Mucosa of stomach (tissue), 1 donor: Measurements from ENCODE around the gene SLCO2A1.

Source experiments
- H3K27me3 ChIP-seq: one replicate; pipeline ENCODE4 v1.7.0; 2013; ENCODE audit warnings: mild to moderate bottlenecking, low read length; ENCODE audit not compliant: control insufficient read depth, insufficient read depth
- H3K36me3 ChIP-seq: one replicate; pipeline ENCODE4 v1.7.0; 2013; ENCODE audit warnings: low read length; ENCODE audit not compliant: control insufficient read depth, insufficient read depth
- H3K4me1 ChIP-seq: one replicate; pipeline ENCODE4 v1.7.0; 2013; ENCODE audit warnings: mild to moderate bottlenecking, low read length; ENCODE audit not compliant: control insufficient read depth, insufficient read depth
- H3K4me3 ChIP-seq: one replicate; pipeline ENCODE4 v1.7.0; 2013; ENCODE audit warnings: low read length
- H3K9ac ChIP-seq: one replicate; pipeline ENCODE4 v1.7.0; 2013; ENCODE audit warnings: mild to moderate bottlenecking, low read length, moderate library complexity
- H3K9me3 ChIP-seq: one replicate; pipeline ENCODE4 v1.7.0; 2013; ENCODE audit warnings: mild to moderate bottlenecking, low read length, moderate library complexity; ENCODE audit not compliant: control insufficient read depth
- donor health status: Pancreatic carcinoma.

The SLCO2A1 gene

GRCh38 chr3:133881939-133882825, 147.5 kb downstream of the SLCO2A1 start:
- Histone ChIP-seq H3K9me3 (no peaks in the 10 kb centered on the region), H3K27me3 (peaks cover 6% of the 10 kb centered on the region), H3K9ac (no peak overlapping the region), H3K4me3 (no peak overlapping the region), H3K4me1 (peaks cover 35% of the 10 kb centered on the region), H3K36me3 (no peaks in the 10 kb centered on the region)

GRCh38 chr3:133881492-133881891, 148.2 kb downstream of the SLCO2A1 start:
- Histone ChIP-seq H3K36me3 (no peaks in the 10 kb centered on the region), H3K9ac (no peak overlapping the region), H3K9me3 (no peaks in the 10 kb centered on the region), H3K4me3 (no peak overlapping the region), H3K4me1 (peaks cover 35% of the 10 kb centered on the region), H3K27me3 (peaks cover 11% of the 10 kb centered on the region)

DNA sequence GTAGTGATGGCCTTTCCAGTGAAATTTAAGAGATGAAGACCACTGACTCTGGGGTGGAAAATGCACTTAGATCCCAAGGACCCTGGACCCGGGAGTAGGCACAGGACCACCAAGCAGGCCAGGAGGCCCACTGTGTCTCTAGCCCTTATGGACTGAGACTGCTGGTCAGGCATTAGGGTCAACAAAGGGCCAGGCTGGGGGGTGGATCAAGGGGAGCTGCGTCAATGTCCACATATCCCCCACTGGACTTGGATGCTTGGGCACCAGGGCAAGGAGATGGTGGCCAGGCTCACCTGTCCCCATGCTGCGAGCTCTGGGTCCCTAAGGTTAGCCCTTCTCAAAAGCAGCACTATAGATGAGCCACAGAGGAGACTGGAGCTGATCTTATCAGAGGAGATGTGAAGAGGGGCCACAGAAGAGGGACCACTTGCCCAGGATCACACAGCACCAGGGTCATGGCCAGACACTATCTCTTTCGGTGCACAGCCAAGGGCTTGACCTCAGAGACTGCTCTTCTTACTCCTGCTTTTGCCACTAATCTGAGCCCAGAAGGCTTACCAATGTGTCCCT, 148.8 kb downstream of the SLCO2A1 start:
- no peak overlapping the region for H3K9ac ChIP-seq
- no peak overlapping the region for H3K4me3 ChIP-seq

DNA sequence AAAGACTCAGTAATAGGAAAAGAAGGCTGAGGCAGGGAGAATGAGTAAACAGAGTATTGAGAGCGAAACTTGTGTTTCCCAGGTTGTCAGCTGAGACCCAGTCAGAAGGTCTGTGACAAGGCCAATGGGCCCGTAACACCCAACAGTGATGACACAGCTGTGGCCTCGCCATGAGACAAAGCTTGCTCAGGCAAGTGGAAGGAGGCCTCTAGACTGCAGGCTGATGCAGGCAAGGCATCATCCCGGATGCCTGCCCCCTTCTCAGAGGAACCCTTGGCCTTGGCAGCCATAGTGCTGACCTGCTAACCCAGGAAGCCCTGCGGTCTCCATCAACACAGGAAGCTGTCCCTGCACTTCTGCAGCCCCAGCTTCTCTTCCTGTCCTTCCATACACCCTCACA, 149.4 kb downstream of the SLCO2A1 start:
- Histone ChIP-seq H3K4me3 (no peak overlapping the region), H3K36me3 (no peaks in the 10 kb centered on the region), H3K4me1 (peaks cover 35% of the 10 kb centered on the region), H3K27me3 (peaks cover 5% of the 10 kb centered on the region), H3K9ac (no peak overlapping the region), H3K9me3 (no peaks in the 10 kb centered on the region)

More for the DNA sequence above, 148.8 kb downstream of the SLCO2A1 start:
- no peaks in the 10 kb centered on the region for H3K36me3 ChIP-seq
- no peaks in the 10 kb centered on the region for H3K9me3 ChIP-seq
- peaks cover 35% of the 10 kb centered on the region for H3K4me1 ChIP-seq
- H3K27me3 ChIP-seq = peaks cover 6% of the 10 kb centered on the region

GRCh38 chr3:133878518-133878917, 151.2 kb downstream of the SLCO2A1 start:
- no peak overlapping the region for H3K9ac ChIP-seq
- H3K9me3 ChIP-seq = no peaks in the 10 kb centered on the region
- peaks cover 25% of the 10 kb centered on the region for H3K4me1 ChIP-seq
- no peaks in the 10 kb centered on the region for H3K36me3 ChIP-seq
- no peak overlapping the region for H3K4me3 ChIP-seq
- H3K27me3 ChIP-seq = peaks cover 5% of the 10 kb centered on the region
